Inflammatory macrophage treated with lipopolysaccharide for 1 hour (primary cell): ENCODE measurements around the gene RIPK3.
A peak's percentile ranks its signal among the peaks of the same experiment; 100 is the strongest.

ENCODE experiments used
- DNase-seq, 2 donors: peaks; one replicate each; pipeline ENCODE4 v3.0.0-alpha.2; 2020 to 2022

RIPK3 gene

DNA sequence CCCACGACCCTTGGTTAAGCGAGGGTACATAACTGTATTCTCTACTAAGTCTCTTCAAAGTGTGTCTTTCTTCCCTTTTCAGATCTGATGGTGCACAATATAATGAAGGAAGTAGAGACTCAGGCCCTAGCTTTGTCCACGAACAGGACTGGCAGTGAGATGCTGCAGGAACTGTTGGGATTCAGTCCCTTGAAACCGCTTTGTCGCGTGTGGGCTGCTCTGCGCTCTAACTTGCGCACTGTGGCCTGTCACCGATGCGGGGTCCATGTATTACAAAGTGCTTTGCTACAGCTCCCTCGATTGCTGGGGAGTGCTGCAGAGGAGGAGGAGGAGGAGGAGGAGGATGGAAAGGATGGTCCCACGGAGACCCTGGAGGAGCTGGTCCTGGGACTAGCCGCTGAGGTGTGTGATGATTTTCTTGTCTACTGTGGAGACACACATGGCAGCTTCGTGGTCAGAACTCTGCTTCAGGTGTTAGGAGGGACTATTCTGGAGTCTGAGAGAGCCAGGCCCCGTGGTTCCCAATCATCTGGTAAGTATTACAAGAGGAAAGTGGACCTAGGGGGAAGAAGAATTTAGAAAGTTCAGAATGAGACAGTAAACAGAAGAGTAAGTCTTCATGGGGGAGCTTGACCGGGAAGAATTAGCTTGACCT is 39.3 kb downstream of the RIPK3 start:
- no peak for DNase-seq

DNA sequence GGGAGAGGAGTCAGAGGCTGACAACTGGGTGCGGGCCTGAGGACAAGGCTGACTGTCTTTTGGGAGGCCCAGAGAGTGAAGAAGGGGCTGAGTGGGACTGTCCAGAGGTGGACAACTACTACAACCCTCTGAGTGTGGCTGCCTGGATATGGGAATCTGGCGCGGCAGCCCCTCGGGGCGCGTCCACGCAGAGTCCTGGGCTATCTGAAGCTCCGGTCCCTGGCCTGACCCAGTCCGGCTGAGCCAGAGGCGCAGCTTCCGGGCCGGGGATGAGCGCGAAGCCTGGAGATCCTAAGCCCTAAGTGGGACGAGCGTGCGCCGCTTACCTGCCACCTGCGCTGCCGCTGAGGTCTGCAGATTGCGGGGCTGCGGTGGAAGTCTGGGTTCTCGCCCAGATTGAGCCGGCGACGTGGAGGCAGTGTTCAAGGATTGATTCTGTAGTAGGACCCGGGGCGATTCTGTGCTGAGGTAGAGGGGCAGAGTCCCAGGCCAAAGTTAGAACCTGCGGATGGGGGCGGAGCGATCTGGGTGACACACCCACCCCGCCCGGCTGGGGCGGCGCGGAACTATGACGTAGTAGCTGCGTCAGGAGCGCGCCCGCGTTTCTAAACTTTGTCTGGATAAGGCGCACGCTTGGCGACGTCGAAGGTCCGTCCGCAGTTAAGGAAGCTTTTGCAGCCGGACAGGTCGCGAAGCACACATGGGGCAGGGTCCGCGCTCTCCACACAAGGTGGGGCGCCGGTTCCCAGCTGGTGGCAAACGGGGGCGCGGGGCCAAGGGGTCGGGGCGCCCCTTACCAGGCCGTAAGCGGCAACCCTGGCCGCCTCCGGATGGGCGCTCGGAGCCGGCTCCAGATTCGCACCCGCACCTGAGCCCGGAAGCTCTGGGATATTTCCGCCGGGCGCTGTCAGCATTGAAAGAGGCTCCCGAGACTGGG is 40.3 kb downstream of the RIPK3 start, which contains the start of the genes DHRS1 and NOP9:
Gene DHRS1 (minus strand): TSS at position 526 of the 937 bp plus-strand sequence. CDS start 674 bp downstream, outside the sequence.
Gene NOP9 (plus strand): TSS at position 596 of the 937 bp plus-strand sequence. CDS start 105 bp downstream, at position 701.
- DNase-seq = peak; percentile 83 to 98

DNA sequence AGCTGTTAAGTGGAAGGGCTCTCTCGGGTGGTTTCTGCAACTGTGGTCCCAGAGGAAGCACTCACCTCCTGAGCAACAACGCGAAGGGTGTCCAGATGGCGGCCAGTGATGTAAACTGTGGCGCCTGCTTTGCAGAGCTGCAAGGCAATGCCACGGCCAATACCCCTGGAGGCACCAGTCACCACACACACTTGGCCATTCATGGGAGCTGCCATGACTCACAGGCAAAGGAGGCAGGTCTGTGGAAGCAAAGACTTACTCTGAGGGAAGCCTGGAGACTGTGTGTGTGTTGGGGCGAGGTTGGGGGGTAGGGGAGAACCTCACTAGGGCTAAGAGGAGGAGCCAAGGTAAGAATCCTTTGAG is 40.9 kb downstream of the RIPK3 start:
- DNase-seq = no peak

DNA sequence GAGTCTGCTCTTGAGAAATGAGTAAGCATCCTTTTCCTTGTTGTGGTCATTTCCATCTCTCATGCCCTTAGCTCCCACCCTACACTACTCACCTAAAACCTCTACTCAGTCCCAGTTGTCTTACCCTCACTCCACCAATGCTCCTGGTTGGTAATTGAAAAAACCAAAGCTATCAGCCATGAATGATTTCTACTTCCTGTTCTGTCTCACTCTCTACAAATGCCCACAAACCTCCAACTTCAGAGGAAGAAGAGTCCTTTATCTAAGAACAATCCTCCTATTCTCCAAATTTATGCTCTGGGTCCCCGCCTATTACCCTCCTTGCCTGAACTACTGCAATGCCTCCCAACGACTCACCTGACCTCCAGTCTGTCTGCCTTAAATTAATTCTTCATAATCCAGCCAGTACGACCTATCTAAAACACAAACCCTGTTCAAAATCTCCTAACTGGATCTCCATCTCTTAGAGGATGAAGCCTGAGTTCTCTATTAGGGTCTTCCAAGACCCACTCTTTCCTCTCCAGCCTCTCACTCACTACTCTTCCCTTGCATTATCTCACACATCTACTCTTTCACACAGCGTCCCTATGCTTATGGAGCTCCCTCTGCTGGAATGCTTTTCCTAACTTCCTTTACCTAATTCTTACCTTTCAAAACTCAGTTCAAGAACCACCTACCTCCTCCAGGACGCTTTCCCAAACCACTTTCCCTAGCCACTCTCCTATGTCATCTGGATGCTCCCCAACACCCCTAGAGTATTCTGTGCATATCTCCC is 42.4 kb downstream of the RIPK3 start:
- no peak for DNase-seq

DNA sequence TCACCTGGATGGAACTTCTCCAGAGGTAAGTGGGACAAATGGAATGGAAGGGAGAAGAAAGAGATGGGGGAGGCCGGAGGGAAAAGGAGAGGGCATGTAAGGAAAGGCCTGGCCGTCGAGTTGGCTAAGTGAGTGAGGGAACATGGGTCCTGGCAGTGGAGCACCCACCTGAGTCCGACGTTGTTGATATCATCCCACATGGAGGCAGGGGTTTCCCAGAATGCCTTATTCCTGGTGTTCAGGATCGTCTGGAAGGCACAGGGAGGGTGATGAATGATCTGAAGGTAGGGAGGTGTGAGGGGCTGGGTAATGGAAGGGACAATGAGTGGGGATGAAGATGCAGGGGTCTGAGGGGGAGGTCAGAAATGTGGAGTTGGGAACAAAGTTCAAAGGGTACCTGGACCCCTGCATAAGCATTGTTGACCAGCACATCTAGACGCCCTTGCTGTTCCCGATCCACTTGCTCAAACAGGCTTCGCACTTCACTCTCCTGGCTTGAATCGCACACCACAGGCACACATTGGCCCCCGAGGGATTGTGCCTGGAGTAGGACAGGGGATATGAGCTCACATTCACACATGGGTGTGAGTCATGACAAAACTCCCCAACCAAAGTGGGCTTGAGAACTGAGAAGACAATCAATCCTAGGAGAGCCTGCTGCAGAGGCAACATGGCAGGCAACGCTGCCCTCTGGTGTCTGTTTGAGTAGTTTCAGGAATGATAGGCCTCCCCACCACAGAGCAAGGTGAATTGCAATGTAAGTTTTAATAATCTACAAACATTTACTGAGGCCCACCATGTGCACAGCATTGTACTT is 43.2 kb downstream of the RIPK3 start:
- peak; percentile 86 to 89 for DNase-seq

DNA sequence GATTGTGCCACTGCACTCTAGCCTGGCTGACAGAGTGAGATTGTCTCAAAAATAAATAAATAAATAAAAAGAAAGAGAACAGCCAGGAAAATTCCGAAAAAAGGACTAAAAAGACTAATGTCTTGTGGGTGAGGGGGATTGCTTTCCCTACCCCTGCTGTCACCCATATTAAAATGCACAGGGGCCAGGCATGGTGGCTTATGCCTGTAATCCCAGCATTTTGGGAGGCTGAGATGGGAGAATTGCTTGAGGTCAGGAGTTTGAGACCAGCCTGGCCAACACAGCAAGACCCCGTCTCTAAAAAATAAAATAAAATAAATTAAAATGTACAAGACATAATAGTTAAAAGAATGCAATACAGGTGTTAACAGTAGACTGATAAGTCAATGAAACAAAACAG is 46.3 kb downstream of the RIPK3 start:
- DNase-seq = no peak

DNA sequence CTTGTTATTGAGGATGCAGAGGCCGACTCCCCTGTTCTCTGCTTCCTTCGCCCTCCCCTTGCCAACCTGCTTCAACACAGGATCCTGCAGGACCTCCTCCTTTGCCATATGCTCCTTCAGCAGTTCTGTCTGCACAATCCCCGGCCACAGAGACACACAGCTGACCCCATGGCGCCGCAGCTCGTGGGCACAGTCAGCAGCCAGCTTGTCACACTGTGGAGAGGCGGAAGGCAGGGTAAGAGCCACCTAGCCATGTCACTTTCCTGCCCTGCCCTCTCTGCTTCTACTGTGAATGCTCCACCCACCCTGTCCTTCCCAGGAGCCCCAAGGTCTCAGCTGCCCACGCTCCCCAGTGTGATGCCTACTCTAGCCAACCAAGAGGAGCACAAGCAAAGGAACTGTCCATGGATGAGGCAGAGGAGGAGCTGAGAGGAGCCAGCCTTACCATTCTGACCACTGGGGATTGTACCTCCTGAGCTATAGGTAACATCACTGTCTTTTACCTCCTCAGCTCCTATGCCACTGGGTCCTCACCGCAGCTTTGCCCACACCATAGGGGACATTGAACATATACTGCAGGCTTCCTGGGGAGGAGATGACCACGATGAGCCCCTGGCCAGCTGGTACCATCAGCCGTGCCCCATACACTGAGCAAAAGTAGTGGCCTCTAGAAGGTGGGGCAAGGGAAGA is 47.5 kb downstream of the RIPK3 start:
- no peak for DNase-seq

DNA sequence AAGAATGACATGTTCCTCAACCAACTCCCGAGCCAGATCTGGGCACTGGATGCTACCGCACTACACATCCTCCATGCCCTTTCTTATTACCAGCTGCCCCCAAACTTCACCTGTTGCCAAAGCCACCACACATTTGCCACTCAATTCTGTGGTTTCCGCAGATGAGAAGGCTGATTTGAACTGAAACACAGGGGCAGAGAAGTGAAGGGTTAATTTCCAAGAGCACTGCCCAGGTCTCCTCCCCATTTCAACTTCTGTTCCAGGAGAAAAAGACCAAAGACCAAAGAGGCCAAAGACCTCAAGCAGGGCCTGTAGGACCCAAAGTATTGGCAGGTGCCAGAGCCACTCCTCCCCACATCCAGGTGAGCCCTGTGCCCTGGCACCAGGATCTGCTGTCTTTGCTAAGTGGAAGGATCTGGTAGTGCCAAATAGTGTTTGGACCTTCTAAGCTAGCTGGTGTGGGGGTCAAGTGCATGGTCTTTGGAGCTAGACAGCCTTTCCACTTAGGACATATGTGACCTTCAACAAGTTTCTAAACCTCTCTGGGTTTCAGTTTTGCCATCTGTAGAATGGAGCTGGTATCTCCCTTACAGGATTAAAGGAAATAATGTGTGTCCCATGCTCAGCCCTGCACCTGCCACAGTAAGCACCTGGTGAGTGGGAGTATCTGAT is 48.2 kb downstream of the RIPK3 start:
- no peak for DNase-seq

DNA sequence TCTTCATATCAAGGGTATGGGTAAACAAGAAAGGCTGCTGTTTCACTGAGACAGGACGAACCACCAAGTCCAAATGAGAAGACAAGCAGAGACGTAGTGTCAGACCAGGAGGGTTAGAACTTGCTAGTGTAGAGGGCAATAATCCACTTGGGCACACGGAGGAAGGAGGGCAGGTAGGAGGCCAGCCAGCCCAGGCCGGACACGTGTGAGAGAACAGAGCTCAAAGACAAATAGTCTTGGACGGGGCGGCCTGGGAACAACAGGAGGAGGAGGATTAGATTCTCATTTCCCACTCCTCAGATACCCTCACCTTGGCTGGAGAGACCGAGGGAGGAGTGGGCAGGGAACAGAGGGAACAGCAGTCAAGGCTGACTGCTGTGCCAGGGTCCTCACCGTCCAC is 49.0 kb downstream of the RIPK3 start:
- no peak for DNase-seq

DNA sequence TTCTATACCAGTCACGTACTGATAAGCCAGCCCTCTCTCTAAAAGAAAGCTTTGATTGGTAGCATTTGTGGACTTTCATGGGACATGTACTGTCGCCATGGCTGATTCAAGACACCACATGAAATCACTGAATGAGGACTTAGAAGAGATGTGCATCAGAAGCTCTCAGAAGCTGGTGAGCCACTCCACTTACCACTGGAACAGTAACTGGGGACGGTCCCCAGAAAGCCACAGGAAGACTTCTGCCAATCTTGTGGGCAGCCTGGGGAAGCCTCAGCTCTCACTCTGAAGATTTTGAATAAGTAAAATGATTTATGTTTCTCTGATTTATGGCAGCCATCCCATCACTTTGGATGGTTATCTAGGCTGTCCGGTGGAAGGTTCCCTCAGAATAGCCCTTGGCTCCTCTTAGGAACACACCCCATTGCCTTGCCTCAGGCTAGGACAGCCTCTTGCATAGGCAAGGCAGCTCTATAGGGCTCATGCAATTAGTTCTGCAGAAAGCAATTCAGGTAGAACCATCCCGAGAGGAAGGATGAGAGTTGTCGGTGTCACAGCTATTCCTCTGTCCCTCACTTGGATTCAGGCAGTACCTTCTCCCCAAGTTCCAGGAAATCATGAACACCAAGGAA is 50.0 kb downstream of the RIPK3 start:
- DNase-seq = no peak

DNA sequence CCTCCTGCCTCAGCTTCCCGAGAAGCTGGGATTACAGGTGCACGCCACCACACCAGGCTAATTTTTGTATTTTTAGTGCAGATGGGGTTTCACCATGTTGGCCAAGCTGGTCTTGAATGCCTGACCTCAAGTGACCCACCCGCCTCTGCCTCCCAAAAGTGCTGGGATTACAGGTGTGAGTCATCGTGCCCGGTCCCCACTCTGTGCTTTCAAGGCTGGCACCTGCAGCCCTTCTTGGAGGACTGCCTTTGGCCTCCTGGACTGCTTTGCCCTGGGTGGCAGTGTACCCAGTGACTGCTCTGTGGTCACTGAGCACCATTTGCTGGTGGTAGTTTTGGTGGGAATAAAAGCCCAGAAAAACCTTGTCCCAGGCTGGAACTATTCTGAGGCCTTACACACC is 52.8 kb downstream of the RIPK3 start:
- DNase-seq = no peak
